Upper lobe of left lung (tissue), 4 donors: ENCODE measurements around the gene LYST.

Experiments used
- EP300 ChIP-seq, 4 donors: sonication (generic); formaldehyde crosslinking; IDR thresholded peaks; one replicate each; pipeline ENCODE4 v1.5.1; 2017; ENCODE audit warnings: antibody characterized with exemption in 4 of 4, control low read depth in 2 of 4
- POLR2A ChIP-seq, 4 donors: fragments of 450-650 bp; IDR thresholded peaks; one replicate each; pipeline ENCODE4 v1.5.1; 2016 to 2017; ENCODE audit warnings: antibody characterized with exemption in 4 of 4, mild to moderate bottlenecking in 2 of 4
- TF ChIP-seq, protein P1 (sequence below), 6 experiments: fragments of 450-650 bp in 4 of 6; fragments of 200-600 bp in 2 of 6; sonication (generic) in 2 of 6; IDR thresholded peaks; one replicate each; pipeline ENCODE4 v1.5.1; 2016 to 2019; ENCODE audit warnings: antibody characterized with exemption in 6 of 6

GRCh38 chr1:235682216-235682615 lies 184.5 kb downstream of the LYST start:
- TF ChIP-seq, protein P1, sequence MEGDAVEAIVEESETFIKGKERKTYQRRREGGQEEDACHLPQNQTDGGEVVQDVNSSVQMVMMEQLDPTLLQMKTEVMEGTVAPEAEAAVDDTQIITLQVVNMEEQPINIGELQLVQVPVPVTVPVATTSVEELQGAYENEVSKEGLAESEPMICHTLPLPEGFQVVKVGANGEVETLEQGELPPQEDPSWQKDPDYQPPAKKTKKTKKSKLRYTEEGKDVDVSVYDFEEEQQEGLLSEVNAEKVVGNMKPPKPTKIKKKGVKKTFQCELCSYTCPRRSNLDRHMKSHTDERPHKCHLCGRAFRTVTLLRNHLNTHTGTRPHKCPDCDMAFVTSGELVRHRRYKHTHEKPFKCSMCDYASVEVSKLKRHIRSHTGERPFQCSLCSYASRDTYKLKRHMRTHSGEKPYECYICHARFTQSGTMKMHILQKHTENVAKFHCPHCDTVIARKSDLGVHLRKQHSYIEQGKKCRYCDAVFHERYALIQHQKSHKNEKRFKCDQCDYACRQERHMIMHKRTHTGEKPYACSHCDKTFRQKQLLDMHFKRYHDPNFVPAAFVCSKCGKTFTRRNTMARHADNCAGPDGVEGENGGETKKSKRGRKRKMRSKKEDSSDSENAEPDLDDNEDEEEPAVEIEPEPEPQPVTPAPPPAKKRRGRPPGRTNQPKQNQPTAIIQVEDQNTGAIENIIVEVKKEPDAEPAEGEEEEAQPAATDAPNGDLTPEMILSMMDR (IDR thresholded peaks at IDR 0.05), result no peak
- TF ChIP-seq POLR2A (IDR thresholded peaks at IDR 0.05) (no peak), EP300 (IDR thresholded peaks at IDR 0.05) (no peak)
